CD4-positive, alpha-beta T cell treated with Interleukin-6 for 4 hours (primary cell): ENCODE measurements around the gene ATP6V1B1.
A peak's percentile ranks its signal among the peaks of the same experiment; 100 is the strongest.

Source experiments
- DNase-seq: peaks from one replicate; pipeline ENCODE4 v3.0.0-alpha.2; 2020; ENCODE audit warnings: mixed read lengths

The ATP6V1B1 gene

GRCh38 chr2:70977605-70978205 lies 42.0 kb downstream of the ATP6V1B1 start:
- DNase-seq = peak; percentile 48

- DNase-seq = peak; percentile 33
Measured at GRCh38 chr2:70978341-70979179, 42.9 kb downstream of the ATP6V1B1 start, which contains the start of gene ANKRD53. Gene ANKRD53 (plus strand): TSS chr2:70978630. CDS start chr2:70978646, 16 bp downstream.

GRCh38 chr2:70979180-70979488 lies 43.4 kb downstream of the ATP6V1B1 start:
- DNase-seq = no peak

GRCh38 chr2:70979626-70980025 lies 43.9 kb downstream of the ATP6V1B1 start:
- DNase-seq = no peak

- no peak for DNase-seq
Measured at GRCh38 chr2:70981421-70981820, 45.7 kb downstream of the ATP6V1B1 start.

- DNase-seq = no peak
Measured at GRCh38 chr2:70981866-70982810, 46.4 kb downstream of the ATP6V1B1 start.

- DNase-seq = no peak
Measured at GRCh38 chr2:70982971-70983370, 47.3 kb downstream of the ATP6V1B1 start.

GRCh38 chr2:70983506-70984227 lies 48.0 kb downstream of the ATP6V1B1 start:
- DNase-seq = no peak

GRCh38 chr2:70984228-70984575 lies 48.5 kb downstream of the ATP6V1B1 start:
- DNase-seq = no peak

- peak; percentile 87 for DNase-seq
Measured at GRCh38 chr2:70984576-70985282, 49.0 kb downstream of the ATP6V1B1 start.

- no peak for DNase-seq
Measured at GRCh38 chr2:70985283-70985688, 49.6 kb downstream of the ATP6V1B1 start.

- no peak for DNase-seq
Measured at GRCh38 chr2:70985956-70986355, 50.3 kb downstream of the ATP6V1B1 start.

- no peak for DNase-seq
Measured at GRCh38 chr2:70986499-70987189, 50.9 kb downstream of the ATP6V1B1 start.

GRCh38 chr2:70987386-70987785 lies 51.7 kb downstream of the ATP6V1B1 start:
- DNase-seq = no peak

- no peak for DNase-seq
Measured at GRCh38 chr2:70988151-70988550, 52.5 kb downstream of the ATP6V1B1 start.

GRCh38 chr2:70988726-70989648 lies 53.3 kb downstream of the ATP6V1B1 start:
- DNase-seq = no peak

GRCh38 chr2:70990216-70990615 lies 54.5 kb downstream of the ATP6V1B1 start:
- DNase-seq = no peak

- no peak for DNase-seq
Measured at GRCh38 chr2:70991142-70991541, 55.4 kb downstream of the ATP6V1B1 start.

GRCh38 chr2:70991742-70992141 lies 56.0 kb downstream of the ATP6V1B1 start:
- no peak for DNase-seq
